NT2/D1 (cell line): Measurements from ENCODE around the gene ITPR2.

Experiments
- DNase-seq: peaks from one replicate; pipeline ENCODE4 v3.0.0-alpha.2; 2011; ENCODE audit warnings: low read depth, low spot score
- H3K27me3 ChIP-seq: 2 replicates; pipeline ENCODE4 v1.6.0; 2011; ENCODE audit warnings: mild to moderate bottlenecking; ENCODE audit not compliant: insufficient read length, insufficient read depth
- H3K36me3 ChIP-seq: 2 replicates; pipeline ENCODE4 v1.6.1; 2011; ENCODE audit warnings: mild to moderate bottlenecking, low read length, mixed read lengths; ENCODE audit not compliant: insufficient read depth, insufficient read length
- H3K4me1 ChIP-seq: 2 replicates; pipeline ENCODE4 v1.5.1; 2011; ENCODE audit not compliant: insufficient read depth, insufficient read length
- H3K4me3 ChIP-seq: 2 replicates; pipeline ENCODE4 v1.5.1; 2011; ENCODE audit warnings: low read depth; ENCODE audit not compliant: insufficient read length
- H3K9ac ChIP-seq: 2 replicates; pipeline ENCODE4 v1.6.0; 2011; ENCODE audit warnings: low read depth; ENCODE audit not compliant: insufficient read length
- H3K9me3 ChIP-seq: 2 replicates; pipeline ENCODE4 v1.5.1; 2011; ENCODE audit warnings: mild to moderate bottlenecking, low read length; ENCODE audit not compliant: insufficient read depth
- SUZ12 ChIP-seq: IDR thresholded peaks from 2 replicates; pipeline ENCODE4 v1.6.1; 2011; ENCODE audit not compliant: insufficient read length, insufficient read depth; ENCODE audit errors: extremely low read depth
- YY1 ChIP-seq: IDR thresholded peaks from 2 replicates; pipeline ENCODE4 v1.6.1; 2011; ENCODE audit not compliant: insufficient read length, insufficient read depth
- ZNF274 ChIP-seq: IDR thresholded peaks from 2 replicates; pipeline ENCODE4 v1.6.1; 2011; ENCODE audit warnings: mild to moderate bottlenecking, low read depth, low read length

The ITPR2 gene

DNA sequence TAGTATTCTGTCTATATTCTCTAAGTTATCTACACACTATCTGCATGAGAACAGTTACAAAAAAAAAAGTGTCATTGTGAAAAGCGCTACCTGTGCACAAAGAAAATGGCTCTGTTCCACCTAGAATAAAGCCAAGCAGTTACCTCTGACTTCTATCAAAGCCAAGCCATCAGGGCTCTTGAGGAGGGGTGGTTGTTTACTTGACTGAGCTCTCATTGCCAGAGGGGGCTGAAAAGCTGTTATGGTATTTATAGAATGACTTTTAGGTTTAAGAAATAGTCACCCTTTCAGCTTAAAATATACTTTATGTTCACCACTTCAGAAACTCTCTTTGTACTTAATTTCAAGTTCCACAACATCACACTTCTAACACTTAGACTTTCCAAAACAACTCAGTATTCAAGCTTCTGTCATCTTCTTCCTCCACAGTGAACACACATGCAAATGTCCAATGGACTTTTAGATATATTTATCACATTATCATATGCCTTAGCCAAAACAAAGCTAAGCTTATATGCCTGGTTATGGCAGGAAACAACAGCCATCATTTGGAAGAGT, 7.5 kb downstream of the ITPR2 start:
- H3K4me1 ChIP-seq: no peaks in the 10 kb centered on the region
- DNase-seq: no peak
- TF ChIP-seq ZNF274: no peak
- no peak for TF ChIP-seq YY1
- no peak for TF ChIP-seq SUZ12
- no peaks in the 10 kb centered on the region for H3K9me3 ChIP-seq
- no peak overlapping the region for H3K9ac ChIP-seq
- H3K4me3 ChIP-seq: no peak overlapping the region
- no peaks in the 10 kb centered on the region for H3K27me3 ChIP-seq
- no peaks in the 10 kb centered on the region for H3K36me3 ChIP-seq

DNA sequence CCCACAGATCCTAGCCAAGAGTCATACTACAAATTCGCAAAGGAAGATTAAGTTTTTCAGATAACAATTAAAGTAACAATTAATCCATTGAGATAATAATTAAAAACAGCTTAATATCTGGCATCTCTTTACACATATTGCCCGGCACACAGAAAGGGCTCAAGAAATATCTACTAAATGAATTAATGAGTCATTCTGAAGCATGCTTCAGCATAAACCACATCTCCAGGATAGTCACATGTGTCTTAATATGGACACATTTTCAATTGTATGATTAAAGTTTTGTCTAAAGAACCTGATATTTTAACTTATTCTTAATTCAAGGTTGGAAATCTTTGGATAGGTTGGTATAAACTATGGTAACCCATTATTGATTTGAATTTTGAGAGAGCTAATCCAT, 9.6 kb downstream of the ITPR2 start:
- Histone ChIP-seq H3K36me3 (no peaks in the 10 kb centered on the region), H3K4me3 (no peak overlapping the region), H3K4me1 (no peaks in the 10 kb centered on the region), H3K9me3 (no peaks in the 10 kb centered on the region), H3K27me3 (no peaks in the 10 kb centered on the region), H3K9ac (no peak overlapping the region)
- TF ChIP-seq SUZ12 (no peak), YY1 (no peak), ZNF274 (no peak)
- no peak for DNase-seq

DNA sequence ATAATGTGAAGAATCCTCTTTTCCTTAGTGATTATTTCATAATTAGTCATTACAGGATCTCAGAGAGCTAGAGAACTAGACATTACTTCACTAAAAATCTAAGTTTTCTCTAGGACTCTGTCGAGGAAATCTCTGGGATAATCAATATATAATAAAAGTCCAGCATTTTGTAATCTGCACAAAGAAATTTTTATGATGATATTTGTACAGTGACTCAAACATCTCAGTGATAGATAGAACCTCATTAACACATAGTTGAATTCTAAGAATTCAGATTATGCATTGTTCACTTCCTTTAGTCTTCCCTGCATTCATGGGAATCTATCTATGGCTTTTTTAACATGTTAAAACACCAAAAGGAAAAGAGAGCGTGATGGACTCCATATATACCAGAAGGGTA, 11.0 kb downstream of the ITPR2 start:
- Histone ChIP-seq H3K36me3 (no peaks in the 10 kb centered on the region), H3K27me3 (no peaks in the 10 kb centered on the region), H3K9me3 (no peaks in the 10 kb centered on the region), H3K9ac (no peak overlapping the region), H3K4me3 (no peak overlapping the region), H3K4me1 (no peaks in the 10 kb centered on the region)
- TF ChIP-seq ZNF274 (no peak), SUZ12 (no peak), YY1 (no peak)
- no peak for DNase-seq

DNA sequence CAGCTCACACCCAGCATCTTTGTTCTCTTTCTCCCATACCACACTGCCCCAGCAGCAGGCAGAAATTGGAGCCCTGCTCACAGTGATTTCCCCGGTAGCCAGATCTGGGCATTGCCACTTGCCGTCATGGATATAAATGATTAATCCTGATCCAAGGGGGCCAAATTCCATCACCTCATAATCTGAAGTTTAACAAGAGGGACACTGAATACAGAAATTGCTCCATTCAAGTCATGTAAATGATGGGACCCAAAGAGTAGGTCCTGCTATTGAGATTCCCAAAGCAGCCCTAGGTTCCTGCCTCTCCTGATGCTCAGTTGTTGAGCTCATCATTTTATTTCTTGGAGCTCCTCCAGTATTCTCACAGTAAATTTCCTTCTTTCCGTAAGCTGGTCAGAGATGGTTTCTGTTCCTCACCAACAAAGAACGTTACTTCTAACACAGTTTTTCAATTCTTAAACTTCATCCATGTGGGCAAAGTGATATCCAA, 11.7 kb downstream of the ITPR2 start:
- no peaks in the 10 kb centered on the region for H3K4me1 ChIP-seq
- H3K9ac ChIP-seq: no peak overlapping the region
- H3K27me3 ChIP-seq: no peaks in the 10 kb centered on the region
- H3K4me3 ChIP-seq: no peak overlapping the region
- H3K36me3 ChIP-seq: no peaks in the 10 kb centered on the region
- TF ChIP-seq ZNF274 (no peak), YY1 (no peak), SUZ12 (no peak)
- no peak for DNase-seq
- no peaks in the 10 kb centered on the region for H3K9me3 ChIP-seq

DNA sequence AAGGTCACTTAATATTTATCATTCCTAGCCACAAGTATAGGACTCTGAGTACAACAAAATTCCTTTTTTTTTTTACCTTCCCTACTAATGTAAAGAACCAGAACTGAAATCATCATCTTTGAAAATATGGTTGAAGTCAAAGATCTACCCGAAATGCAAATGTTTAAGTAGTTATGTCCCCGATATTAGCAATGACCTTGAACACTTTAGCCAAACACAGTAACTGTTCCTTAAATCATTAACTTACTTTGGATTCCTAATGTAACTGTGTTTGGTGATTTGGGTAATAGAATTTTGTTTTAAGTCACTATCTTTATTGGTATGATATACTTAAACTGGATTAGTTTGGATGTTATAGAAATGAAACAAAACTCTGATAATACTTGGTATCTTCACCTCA, 14.4 kb downstream of the ITPR2 start:
- Histone ChIP-seq H3K4me1 (no peaks in the 10 kb centered on the region), H3K4me3 (no peak overlapping the region)
- TF ChIP-seq YY1 (no peak), SUZ12 (no peak), ZNF274 (no peak)

DNA sequence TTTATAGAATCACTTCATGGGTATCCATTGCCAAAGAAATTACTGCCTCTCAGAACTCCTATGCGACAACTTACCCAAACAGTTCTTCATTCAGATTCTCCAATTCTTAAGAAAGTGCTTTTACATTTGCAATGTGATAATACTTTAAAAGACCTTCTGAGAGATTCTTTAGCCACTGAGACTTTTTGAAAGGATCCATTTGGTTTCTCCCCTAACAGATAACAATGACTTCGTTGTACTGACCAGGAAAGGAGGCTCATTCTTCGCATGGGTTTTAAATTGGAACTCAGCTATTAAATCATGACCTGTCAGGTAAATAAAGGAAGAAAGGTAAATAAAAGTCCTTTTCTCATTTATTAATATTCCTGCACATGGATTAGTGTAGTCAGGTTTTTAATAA, 14.8 kb downstream of the ITPR2 start:
- Histone ChIP-seq H3K27me3 (no peaks in the 10 kb centered on the region), H3K4me1 (no peaks in the 10 kb centered on the region), H3K36me3 (no peaks in the 10 kb centered on the region), H3K9me3 (no peaks in the 10 kb centered on the region), H3K4me3 (no peak overlapping the region), H3K9ac (no peak overlapping the region)
- DNase-seq: no peak
- TF ChIP-seq ZNF274 (no peak), SUZ12 (no peak), YY1 (no peak)

More for the DNA sequence above, 14.4 kb downstream of the ITPR2 start:
- H3K36me3 ChIP-seq: no peaks in the 10 kb centered on the region
- H3K27me3 ChIP-seq: no peaks in the 10 kb centered on the region
- no peaks in the 10 kb centered on the region for H3K9me3 ChIP-seq
- no peak for DNase-seq
- H3K9ac ChIP-seq: no peak overlapping the region

DNA sequence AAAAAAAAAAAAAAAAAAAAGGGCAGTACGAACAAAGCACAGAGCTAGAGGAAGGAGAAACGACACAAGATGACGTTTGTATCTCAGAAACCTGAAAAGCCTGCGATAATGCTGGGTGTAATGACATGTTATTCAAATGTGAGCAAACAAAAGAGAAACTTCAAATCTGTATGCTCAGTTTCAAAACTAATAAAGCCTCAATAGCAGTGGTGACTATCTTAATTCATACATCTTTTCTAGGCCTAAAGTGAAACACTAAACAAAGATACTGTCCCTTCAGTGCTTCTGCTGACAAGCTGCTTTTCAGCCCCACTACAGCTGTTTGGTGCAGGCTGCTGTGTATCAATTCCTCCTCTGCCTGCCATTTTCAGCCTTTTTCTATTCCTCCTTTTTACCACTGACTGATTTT, 15.8 kb downstream of the ITPR2 start:
- no peaks in the 10 kb centered on the region for H3K4me1 ChIP-seq
- H3K9me3 ChIP-seq: no peaks in the 10 kb centered on the region
- H3K27me3 ChIP-seq: no peaks in the 10 kb centered on the region
- H3K36me3 ChIP-seq: no peaks in the 10 kb centered on the region
- no peak for TF ChIP-seq ZNF274
- no peak overlapping the region for H3K4me3 ChIP-seq
- DNase-seq: no peak
- no peak overlapping the region for H3K9ac ChIP-seq
